T-cell (primary cell): ENCODE measurements around the gene SMIM36. TPM values are rescaled to one million over a fixed set of nuclear protein-coding genes. Genes with fewer than 3 reads are reported as not detected.

Experiments used
- ATAC-seq, 4 experiments: fragments of 200-7000 bp in 3 of 4; fragments of 150-1000 bp in 1 of 4; cut with Tn5 transposase; replicated peaks in 1 of 4; 1 replicate in 3 of 4; 2 replicates in 1 of 4; pipeline ENCODE4 v1.10.0; 2021; ENCODE audit warnings: moderate library complexity in 3 of 4, mild to moderate bottlenecking in 2 of 4, moderate number of reproducible peaks in 1 of 4
- CTCF ChIA-PET, 2 donors: fragments of 300-600 bp; sonication (Branson Sonifier 250); formaldehyde crosslinking; loops; one replicate each; lab custom pipeline; 2022; ENCODE audit warnings: antibody characterized with exemption in 2 of 2; lab: Charles Lee
- POLR2A ChIA-PET, 2 donors: fragments of 300-600 bp; sonication (Branson Sonifier 250); formaldehyde crosslinking; loops; one replicate each; lab custom pipeline; 2022; ENCODE audit warnings: antibody characterized with exemption in 2 of 2; lab: Charles Lee
- DNase-seq, 35 experiments: peaks; one replicate each; pipeline versions ENCODE4 v3.0.0 to v3.0.0-alpha.2; 2013 to 2023
- H3K27ac ChIP-seq: one replicate; pipeline ENCODE4 v1.5.1; 2013; ENCODE audit warnings: low read length
- H3K27me3 ChIP-seq, 2 experiments: replicated peaks in 1 of 2; 1 replicate in 1 of 2; 2 replicates in 1 of 2; pipeline versions ENCODE4 v1.6.1 to v1.7.0; 2013; ENCODE audit warnings: low read length in 1 of 2, mixed read lengths in 1 of 2; ENCODE audit not compliant: control insufficient read depth in 2 of 2, insufficient read depth in 2 of 2; ENCODE audit errors: extremely low read depth in 1 of 2
- H3K36me3 ChIP-seq, 2 donors: 1 replicate in 1 of 2; 2 replicates in 1 of 2; pipeline versions ENCODE4 v1.6.1 to v1.7.0; 2013; ENCODE audit warnings: low read length in 1 of 2; ENCODE audit not compliant: control insufficient read depth in 2 of 2, insufficient read depth in 1 of 2; ENCODE audit errors: extremely low read depth in 1 of 2
- H3K4me1 ChIP-seq, 2 experiments: 1 replicate in 1 of 2; 2 replicates in 1 of 2; pipeline versions ENCODE4 v1.6.1 to v1.7.0; 2013; ENCODE audit warnings: low read length in 2 of 2, mixed read lengths in 1 of 2; ENCODE audit not compliant: insufficient read depth in 2 of 2, control insufficient read depth in 1 of 2; ENCODE audit errors: extremely low read depth in 1 of 2
- H3K4me3 ChIP-seq, 2 donors: 1 replicate in 1 of 2; 2 replicates in 1 of 2; pipeline versions ENCODE4 v1.5.1 to v1.7.0; 2013; ENCODE audit warnings: mild to moderate bottlenecking in 2 of 2, low read length in 1 of 2, moderate library complexity in 1 of 2; ENCODE audit not compliant: control insufficient read depth in 1 of 2; ENCODE audit errors: extremely low read depth in 1 of 2
- H3K9me3 ChIP-seq: 2 replicates; pipeline ENCODE4 v1.7.0; 2013
- H3K27ac Mint-ChIP-seq, 2 donors: one replicate each; pipeline ENCODE4 v1.8.0; 2020 to 2021; ENCODE audit warnings: mild to moderate bottlenecking in 2 of 2, mixed read lengths in 2 of 2
- H3K27me3 Mint-ChIP-seq, 2 donors: one replicate each; pipeline ENCODE4 v1.8.0; 2021 to 2022; ENCODE audit warnings: mixed read lengths in 2 of 2
- H3K36me3 Mint-ChIP-seq: one replicate; pipeline ENCODE4 v1.8.0; 2021; ENCODE audit warnings: mixed read lengths
- H3K4me1 Mint-ChIP-seq, 3 donors: one replicate each; pipeline ENCODE4 v1.8.0; 2020 to 2022; ENCODE audit warnings: mixed read lengths in 3 of 3, mild to moderate bottlenecking in 1 of 3
- H3K4me3 Mint-ChIP-seq, 3 donors: one replicate each; pipeline ENCODE4 v1.8.0; 2020 to 2022; ENCODE audit warnings: mild to moderate bottlenecking in 3 of 3, mixed read lengths in 3 of 3, moderate library complexity in 3 of 3
- H3K9me3 Mint-ChIP-seq, 3 donors: one replicate each; pipeline ENCODE4 v1.8.0; 2020 to 2022; ENCODE audit warnings: mixed read lengths in 3 of 3
- WGBS: methylation state at CpG from one replicate; pipeline ENCODE4 v1.1.5; 2013; ENCODE audit warnings: missing lambda C conversion rate; ENCODE audit not compliant: insufficient coverage; 5-methylcytosine and 5-hydroxymethylcytosine counted together
- total RNA-seq, 35 experiments: library from RNA in 6 of 35; stranded (reverse) in 6 of 35; fragments of 120-200 nt in 1 of 35; gene quantifications; one replicate each; pipeline versions ENCODE4 v1.2.1 to v1.2.4 and lab custom pipeline; 2013 to 2026

SMIM36 gene
- total RNA-seq, 5 donors from 2014 or later (not counting 1 experiment from before 2014, with no cell fraction given) = not detected

DNA sequence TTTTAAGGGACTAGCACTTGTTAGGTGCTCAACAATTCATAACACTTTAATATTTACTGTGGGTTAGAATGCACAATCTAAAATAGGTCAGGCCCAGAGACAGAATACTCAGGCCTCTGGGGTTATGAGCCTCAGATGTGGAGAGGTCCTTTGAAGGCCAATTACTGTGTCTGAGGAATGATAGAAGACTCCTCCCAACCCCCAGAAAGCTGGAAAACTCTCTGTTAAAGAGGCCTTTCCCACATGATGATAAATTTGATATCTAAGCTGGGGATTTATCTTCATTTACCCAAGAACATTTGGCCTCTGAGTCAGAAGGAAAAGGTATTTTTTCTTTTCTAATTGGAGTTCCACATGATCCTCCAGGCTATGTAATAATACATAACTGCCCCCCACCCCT, 48.5 kb downstream of the SMIM36 start:
- Mint-ChIP-seq H3K9me3 (no peaks in the 10 kb centered on the region), H3K4me1 (peaks cover 0 to 3% (median 0%) of the 10 kb centered on the region in 3 donors), H3K27ac (no peak overlapping the region), H3K4me3 (no peak overlapping the region), H3K36me3 (no peaks in the 10 kb centered on the region), H3K27me3 (peaks cover 0 to 3% of the 10 kb centered on the region in 2 donors)
- Histone ChIP-seq H3K9me3 (no peaks in the 10 kb centered on the region), H3K27ac (no peak overlapping the region), H3K27me3 (peaks cover 0 to 10% of the 10 kb centered on the region in 2 experiments), H3K36me3 (no peaks in the 10 kb centered on the region), H3K4me1 (peaks cover 0 to 4% of the 10 kb centered on the region in 2 experiments), H3K4me3 (no peak overlapping the region)
- ChIA-PET CTCF (no interaction called here), POLR2A (no interaction called here)
- ATAC-seq (no peak), DNase-seq (no peak)

GRCh38 chr17:55462234-55462633, 49.0 kb downstream of the SMIM36 start:
- ATAC-seq = no peak
- H3K4me3 ChIP-seq = no peak overlapping the region

GRCh38 chr17:55458978-55459377, 52.3 kb downstream of the SMIM36 start:
- DNase-seq = no peak
- Mint-ChIP-seq H3K27me3 (peaks cover 3 to 7% of the 10 kb centered on the region in 2 donors), H3K4me1 (peaks cover 0 to 3% (median 0%) of the 10 kb centered on the region in 3 donors), H3K9me3 (no peaks in the 10 kb centered on the region), H3K36me3 (no peaks in the 10 kb centered on the region), H3K4me3 (no peak overlapping the region), H3K27ac (no peak overlapping the region)
- H3K27ac ChIP-seq = no peak overlapping the region
- H3K36me3 ChIP-seq = no peaks in the 10 kb centered on the region
- no peak for ATAC-seq
- WGBS = no CpG with 5 or more reads among the region's 7 CpGs
- CTCF ChIA-PET = no interaction called here
- POLR2A ChIA-PET = no interaction called here
- peaks cover 0 to 10% of the 10 kb centered on the region in 2 experiments for H3K27me3 ChIP-seq
- H3K4me3 ChIP-seq = no peak overlapping the region
- H3K9me3 ChIP-seq = no peaks in the 10 kb centered on the region
- H3K4me1 ChIP-seq = peaks cover 0 to 4% of the 10 kb centered on the region in 2 experiments

More at GRCh38 chr17:55462234-55462633, 49.0 kb downstream of the SMIM36 start:
- no CpG with 5 or more reads among the region's 1 CpG for WGBS
- peaks cover 0 to 10% of the 10 kb centered on the region in 2 experiments for H3K27me3 ChIP-seq
- H3K4me1 ChIP-seq = peaks cover 0 to 4% of the 10 kb centered on the region in 2 experiments
- Mint-ChIP-seq H3K4me1 (peaks cover 0 to 3% (median 0%) of the 10 kb centered on the region in 3 donors), H3K4me3 (no peak overlapping the region), H3K27me3 (peaks cover 0 to 3% of the 10 kb centered on the region in 2 donors), H3K9me3 (no peaks in the 10 kb centered on the region), H3K36me3 (no peaks in the 10 kb centered on the region), H3K27ac (no peak overlapping the region)
- no peaks in the 10 kb centered on the region for H3K36me3 ChIP-seq
- ChIA-PET POLR2A (interaction anchor here in 1 of 2 donors (0.7 kb wide), 1 partner anchor 46 kb away, joined by 3 read pairs; no protein-coding TSS in a partner anchor), CTCF (no interaction called here)
- H3K9me3 ChIP-seq = no peaks in the 10 kb centered on the region
- no peak overlapping the region for H3K27ac ChIP-seq
- DNase-seq = no peak

GRCh38 chr17:55458287-55458900, 52.9 kb downstream of the SMIM36 start:
- H3K36me3 Mint-ChIP-seq = no peaks in the 10 kb centered on the region
- H3K27ac ChIP-seq = no peak overlapping the region
- H3K4me3 ChIP-seq = no peak overlapping the region
- CTCF ChIA-PET = no interaction called here
- H3K9me3 Mint-ChIP-seq = no peaks in the 10 kb centered on the region
- POLR2A ChIA-PET = no interaction called here
- peaks cover 0 to 4% of the 10 kb centered on the region in 2 experiments for H3K4me1 ChIP-seq
- 68% methylated on average over 12 of the region's 22 CpGs for WGBS
- H3K4me1 Mint-ChIP-seq = peaks cover 0 to 3% (median 0%) of the 10 kb centered on the region in 3 donors
- ATAC-seq = no peak
- no peak overlapping the region for H3K4me3 Mint-ChIP-seq
- no peaks in the 10 kb centered on the region for H3K9me3 ChIP-seq
- no peak overlapping the region for H3K27ac Mint-ChIP-seq
- no peak for DNase-seq
- H3K36me3 ChIP-seq = no peaks in the 10 kb centered on the region
- H3K27me3 Mint-ChIP-seq = peaks cover 6 to 10% of the 10 kb centered on the region in 2 donors
- peaks cover 0 to 10% of the 10 kb centered on the region in 2 experiments for H3K27me3 ChIP-seq

GRCh38 chr17:55456307-55457240, 54.7 kb downstream of the SMIM36 start:
- Mint-ChIP-seq H3K4me3 (no peak overlapping the region), H3K27me3 (peaks cover 6 to 10% of the 10 kb centered on the region in 2 donors), H3K4me1 (peaks cover 0 to 3% (median 0%) of the 10 kb centered on the region in 3 donors), H3K36me3 (no peaks in the 10 kb centered on the region), H3K9me3 (no peaks in the 10 kb centered on the region), H3K27ac (no peak overlapping the region)
- CTCF ChIA-PET = no interaction called here
- WGBS = 89% methylated on average over 1 of the region's 6 CpGs
- DNase-seq = no peak
- Histone ChIP-seq H3K27ac (no peak overlapping the region), H3K36me3 (no peaks in the 10 kb centered on the region), H3K4me1 (peaks cover 2 to 4% of the 10 kb centered on the region in 2 experiments), H3K27me3 (peaks cover 0 to 10% of the 10 kb centered on the region in 2 experiments), H3K4me3 (no peak overlapping the region), H3K9me3 (no peaks in the 10 kb centered on the region)
- ATAC-seq = no peak
- POLR2A ChIA-PET = no interaction called here

- no peaks in the 10 kb centered on the region for H3K9me3 Mint-ChIP-seq
- peaks cover 6 to 14% of the 10 kb centered on the region in 2 donors for H3K27me3 Mint-ChIP-seq
- ATAC-seq = no peak
- no peak overlapping the region for H3K27ac ChIP-seq
- no peaks in the 10 kb centered on the region for H3K36me3 ChIP-seq
- no peaks in the 10 kb centered on the region for H3K36me3 Mint-ChIP-seq
- no peak overlapping the region for H3K4me3 Mint-ChIP-seq
- CTCF ChIA-PET = no interaction called here
- H3K4me1 ChIP-seq = peaks cover 3 to 4% of the 10 kb centered on the region in 2 experiments
- WGBS = 88% methylated on average over 2 of the region's 4 CpGs
- DNase-seq = no peak
- peaks cover 2 to 7% (median 3%) of the 10 kb centered on the region in 3 donors for H3K4me1 Mint-ChIP-seq
- H3K27me3 ChIP-seq = peaks cover 0 to 10% of the 10 kb centered on the region in 2 experiments
- no peak overlapping the region for H3K27ac Mint-ChIP-seq
- H3K4me3 ChIP-seq = no peak overlapping the region
- POLR2A ChIA-PET = no interaction called here
- H3K9me3 ChIP-seq = no peaks in the 10 kb centered on the region
Observed at GRCh38 chr17:55454906-55455474, 56.3 kb downstream of the SMIM36 start.
